GM19238 (cell line): Measurements from ENCODE around the gene FAM83C.

Experiments
- DNase-seq: peaks from one replicate; pipeline ENCODE4 v3.0.0; 2011; ENCODE audit warnings: low spot score; ENCODE audit not compliant: insufficient read length

FAM83C gene

DNA sequence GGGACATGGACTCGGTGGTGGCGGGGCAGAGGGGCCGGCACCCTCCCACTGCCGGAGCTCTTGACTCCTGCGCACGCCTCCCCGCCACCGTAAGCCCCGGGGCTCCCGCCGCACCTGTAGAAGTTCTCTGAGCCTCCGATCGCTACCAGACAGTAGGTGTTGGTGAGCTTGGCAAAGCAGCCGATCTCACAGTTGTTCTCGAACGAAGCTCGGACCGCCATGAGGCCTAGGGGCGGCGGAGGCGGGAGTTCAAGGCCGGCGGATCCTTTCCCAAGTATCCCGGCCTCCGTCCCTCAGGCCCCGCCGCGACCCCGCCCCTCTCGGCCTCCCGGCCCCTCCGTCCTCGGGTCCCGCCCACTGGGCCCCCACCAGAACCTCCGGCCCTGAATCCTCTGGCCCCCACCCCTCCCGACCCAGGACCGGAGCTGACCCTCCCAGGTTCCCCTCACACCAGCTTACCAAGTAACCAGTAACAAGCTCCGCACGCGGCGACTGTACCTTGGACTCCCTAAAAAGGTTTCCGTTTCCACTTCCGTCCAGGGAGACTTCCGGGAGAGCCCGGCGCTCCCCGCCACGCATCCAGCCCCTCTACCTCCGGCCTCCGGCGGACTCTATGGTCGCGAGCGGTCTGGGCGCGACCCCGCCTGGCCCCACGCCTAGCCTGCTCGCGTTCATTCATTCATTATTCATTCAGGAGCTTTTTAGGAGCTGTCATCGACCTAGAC, 7.8 kb downstream of the FAM83C start, which contains the start of gene EIF6:
TSS of gene EIF6 (minus strand) at position 506 of the 725 bp plus-strand sequence. CDS start at position 221, 285 bp downstream.
- peak; percentile 97 for DNase-seq

DNA sequence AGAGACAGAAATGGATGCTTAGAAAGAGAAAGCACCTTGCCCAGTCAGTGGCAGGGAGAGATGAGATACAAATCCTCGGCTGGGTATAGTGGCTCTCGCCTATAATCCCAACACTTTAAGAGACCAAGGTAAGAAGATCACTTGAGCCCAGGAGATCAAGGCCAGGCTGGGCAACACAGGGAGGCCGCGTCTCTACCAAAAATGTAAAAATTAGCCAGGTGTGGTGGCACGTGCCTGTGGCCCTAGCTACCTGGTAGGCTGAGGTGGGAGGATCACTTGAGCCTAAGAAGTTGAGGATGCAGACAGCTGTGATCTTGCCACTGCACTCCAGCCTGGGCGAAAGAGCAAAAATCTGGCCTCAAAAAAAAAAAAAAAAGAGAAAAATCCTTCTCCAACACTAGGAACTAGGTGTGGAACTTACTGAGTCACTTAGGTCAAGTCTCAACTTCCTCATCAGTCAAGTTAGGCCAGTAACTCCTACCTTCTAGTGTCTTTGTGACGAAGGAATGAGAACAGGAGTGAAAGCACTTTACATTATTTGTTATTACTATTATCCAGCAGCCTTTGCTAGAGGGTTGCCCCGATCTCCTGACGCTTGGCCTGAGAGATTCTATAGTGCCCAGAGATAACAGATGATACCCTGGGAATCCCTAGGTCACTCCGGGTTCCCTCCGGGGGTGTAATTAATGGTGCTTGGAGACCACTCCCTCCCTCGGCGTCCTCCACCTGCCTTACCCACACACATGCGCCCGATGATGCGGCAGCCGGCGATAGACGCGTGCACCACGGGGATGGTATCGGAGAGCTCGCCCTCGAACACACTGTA, 8.6 kb downstream of the FAM83C start:
- no peak for DNase-seq

DNA sequence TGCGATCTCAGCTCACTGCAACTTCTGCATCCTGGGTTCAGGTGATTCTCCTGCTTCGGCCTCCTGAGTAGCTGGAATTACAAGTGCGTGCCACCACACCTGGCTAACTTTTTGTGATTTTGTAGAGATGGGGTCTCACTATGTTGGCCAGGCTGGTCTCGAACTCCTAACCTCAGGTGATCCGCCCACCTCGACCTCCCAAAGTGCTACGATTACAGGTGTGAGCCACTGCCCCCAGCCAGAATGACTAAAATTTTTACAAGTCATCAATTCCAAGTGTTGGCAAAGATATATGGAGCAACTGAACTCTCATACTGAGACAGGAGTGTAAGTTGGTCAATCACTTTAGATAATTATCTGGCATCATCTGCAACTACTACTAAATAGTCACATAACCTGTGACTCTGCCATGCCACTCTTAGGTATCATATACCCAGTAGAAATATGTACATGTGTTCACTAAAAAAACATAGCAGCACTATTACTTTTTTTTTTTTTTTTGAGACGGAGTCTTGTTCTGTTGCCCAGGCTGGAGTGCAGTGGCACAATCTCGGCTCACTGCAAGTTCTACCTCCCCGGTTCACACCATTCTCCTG, 10.6 kb downstream of the FAM83C start:
- DNase-seq, result no peak

DNA sequence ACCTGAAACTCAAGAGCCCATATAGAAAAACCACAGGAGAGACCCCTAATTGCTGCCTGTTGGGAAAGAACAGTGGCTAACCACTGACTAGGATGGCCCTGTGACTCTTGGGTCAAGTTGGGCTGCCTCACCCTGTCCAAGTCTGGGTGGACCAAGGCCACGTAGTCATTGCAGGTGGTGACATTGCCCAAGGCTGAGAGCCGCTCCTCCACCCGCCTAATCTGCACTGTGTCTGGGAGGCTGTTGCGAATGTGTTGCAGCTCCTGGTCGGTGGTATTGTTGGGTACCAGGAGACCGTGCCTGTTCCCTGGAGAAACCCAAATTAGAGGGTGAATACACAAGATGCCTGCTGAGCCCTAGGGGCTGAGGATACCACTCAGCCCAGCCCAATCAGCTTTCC, 11.7 kb downstream of the FAM83C start:
- no peak for DNase-seq

DNA sequence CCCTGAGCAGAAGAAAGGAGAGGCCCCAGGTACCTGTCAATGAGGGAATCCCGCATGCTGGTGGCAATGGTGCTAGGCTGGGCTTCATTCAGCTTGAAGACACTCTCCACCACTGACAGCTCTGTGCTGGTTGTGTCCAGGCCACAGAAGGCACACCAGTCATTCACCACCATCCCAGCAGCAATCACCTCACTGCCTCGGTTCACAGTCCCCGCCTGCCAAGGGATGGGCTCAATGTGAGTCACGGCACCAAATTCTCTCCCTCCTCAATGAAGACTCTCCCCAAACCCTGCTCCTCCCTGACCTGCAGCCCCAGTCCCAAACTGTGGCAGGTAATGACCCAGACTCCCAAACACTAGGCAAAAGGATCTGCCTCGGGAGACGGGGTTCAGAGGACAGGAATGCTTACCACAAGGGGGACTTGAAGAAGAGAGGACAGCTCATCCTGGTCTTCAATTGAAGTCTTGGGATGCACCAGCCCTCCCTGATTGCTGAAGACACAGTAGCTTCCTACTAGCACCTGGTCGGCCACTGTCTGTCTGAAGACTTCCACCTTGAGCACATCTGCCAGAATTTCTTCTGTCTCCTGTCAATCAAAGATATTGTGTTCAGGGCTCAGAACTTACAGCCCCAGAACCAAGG, 12.6 kb downstream of the FAM83C start:
- DNase-seq, result no peak

DNA sequence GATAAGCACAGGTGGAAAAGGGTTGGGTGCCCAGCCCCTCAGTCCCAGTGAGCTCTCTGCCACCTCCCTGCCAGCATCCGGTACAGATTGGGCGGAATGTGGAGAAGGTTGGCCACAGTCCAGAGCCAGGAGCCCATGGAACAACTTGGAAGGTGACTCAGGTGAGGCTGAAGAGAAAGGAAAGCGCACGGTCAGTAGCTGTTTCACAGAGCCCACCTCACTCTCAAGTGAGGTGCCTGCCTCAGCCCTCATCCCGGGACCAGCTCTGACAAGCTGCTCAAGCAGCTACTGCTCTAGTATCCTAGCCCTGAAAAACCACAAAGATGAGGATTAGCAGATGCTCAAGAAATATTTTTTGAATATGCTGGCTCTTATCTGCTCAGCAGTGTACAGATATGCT, 13.2 kb downstream of the FAM83C start:
- DNase-seq, result no peak

DNA sequence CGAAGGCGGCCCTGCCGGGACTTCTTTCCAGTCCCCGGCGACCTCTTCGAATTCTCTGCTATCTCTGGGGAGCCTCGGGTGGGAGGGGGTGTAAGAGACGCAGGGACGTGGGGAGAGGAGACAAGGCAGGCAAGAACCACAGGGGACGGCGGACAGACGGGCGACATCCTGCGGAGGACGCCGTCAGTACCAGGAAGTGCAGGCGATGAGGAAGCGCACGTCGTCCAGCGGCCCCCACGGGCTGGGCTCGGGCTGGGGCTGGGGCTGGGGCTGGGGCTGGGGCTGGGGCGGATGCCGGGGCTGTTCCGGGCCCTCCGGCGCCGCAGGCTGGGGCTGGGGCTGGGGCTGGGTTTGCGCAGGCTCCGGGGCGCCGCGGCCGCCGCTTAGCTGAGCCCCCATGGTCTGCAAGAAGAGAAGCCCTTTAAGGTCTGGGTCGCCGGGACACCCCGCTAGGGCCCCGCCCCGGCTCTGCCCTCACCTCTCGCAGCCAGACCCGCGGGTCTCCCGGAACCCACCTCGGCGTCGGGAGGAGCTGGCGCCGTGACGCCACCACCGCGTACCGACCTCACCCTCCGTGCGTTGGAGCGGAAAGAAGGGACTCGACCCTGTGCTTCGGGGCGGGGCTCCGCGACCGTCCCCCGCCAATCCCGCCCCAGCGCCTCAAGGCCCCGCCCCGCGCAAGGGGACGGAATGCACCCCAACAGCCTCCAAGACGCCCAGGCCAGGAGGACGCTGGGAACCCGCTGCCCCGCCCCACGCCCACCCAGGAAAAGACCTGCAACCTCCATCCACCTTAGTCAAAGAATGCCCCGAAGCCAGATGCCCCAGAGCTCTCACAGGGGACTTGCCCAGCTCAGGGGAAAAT, 14.5 kb downstream of the FAM83C start, which contains the start of gene MMP24OS:
TSS of gene MMP24OS (minus strand) at position 592 of the 865 bp plus-strand sequence. CDS start at position 399, 193 bp downstream.
- DNase-seq, result peak; percentile 95

DNA sequence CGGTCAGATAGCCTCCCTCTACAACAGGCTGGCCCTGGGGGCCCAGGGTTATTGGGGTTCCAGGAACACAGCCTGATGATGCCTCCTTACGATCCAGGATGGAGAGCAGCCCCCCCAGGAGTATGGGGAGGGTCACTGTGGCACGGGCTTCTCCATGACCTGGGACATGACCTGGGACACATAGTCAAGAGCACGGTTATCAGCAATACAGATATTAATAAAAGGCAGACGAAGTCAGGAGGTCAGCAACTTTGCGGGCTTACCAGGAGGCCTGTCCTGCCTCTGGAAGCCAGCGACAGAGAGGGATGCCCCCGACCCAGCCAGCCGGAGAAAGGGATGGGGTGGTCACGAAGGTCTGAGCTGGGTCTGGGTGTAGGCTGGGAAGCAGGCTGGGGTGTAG, 15.1 kb downstream of the FAM83C start:
- DNase-seq, result no peak

DNA sequence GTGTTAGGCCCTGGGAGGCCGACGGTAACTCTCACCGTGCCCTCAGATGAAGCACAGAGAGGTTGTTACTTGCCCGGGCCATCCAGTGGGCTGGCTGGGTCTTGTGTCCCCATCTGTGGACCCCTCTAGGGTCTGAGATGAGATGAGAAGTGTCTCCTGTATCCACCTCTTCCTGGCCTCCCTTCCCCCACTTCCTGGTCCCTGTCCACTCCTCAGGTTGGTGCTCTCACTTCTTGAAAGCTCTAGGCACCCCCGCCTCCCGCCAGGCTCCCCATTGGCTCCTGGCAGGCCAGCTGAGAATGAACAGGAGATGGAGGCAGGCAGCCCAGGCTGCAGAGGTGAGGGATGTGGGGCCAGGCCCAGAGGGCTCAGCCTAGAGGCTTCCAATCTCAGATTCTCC, 15.8 kb downstream of the FAM83C start:
- no peak for DNase-seq

DNA sequence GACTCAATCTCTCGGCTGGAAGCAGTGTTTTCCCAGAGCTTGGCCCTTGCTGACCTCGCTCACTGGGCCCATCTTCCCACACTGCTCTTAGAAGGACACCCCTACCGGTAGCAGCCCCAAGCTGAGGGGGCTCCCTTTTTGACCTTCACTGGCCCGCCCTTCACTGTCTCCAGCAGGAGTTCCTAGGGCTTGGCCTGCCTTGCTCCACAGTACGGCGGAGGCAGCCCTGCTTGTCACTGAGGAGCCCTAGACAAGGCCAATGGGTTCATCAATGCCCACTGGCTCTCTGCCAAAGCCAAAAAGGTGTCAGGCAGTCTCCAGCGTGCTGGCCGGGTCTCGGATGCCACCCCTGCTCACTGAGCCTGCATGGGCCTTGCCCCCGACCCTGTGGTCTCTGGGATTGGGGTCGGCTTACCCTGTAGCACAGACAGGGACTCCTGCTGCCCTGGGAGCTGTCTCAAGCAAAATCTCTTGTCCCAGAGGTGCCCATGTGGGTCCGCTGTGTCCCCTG, 16.4 kb downstream of the FAM83C start:
- DNase-seq, result no peak

DNA sequence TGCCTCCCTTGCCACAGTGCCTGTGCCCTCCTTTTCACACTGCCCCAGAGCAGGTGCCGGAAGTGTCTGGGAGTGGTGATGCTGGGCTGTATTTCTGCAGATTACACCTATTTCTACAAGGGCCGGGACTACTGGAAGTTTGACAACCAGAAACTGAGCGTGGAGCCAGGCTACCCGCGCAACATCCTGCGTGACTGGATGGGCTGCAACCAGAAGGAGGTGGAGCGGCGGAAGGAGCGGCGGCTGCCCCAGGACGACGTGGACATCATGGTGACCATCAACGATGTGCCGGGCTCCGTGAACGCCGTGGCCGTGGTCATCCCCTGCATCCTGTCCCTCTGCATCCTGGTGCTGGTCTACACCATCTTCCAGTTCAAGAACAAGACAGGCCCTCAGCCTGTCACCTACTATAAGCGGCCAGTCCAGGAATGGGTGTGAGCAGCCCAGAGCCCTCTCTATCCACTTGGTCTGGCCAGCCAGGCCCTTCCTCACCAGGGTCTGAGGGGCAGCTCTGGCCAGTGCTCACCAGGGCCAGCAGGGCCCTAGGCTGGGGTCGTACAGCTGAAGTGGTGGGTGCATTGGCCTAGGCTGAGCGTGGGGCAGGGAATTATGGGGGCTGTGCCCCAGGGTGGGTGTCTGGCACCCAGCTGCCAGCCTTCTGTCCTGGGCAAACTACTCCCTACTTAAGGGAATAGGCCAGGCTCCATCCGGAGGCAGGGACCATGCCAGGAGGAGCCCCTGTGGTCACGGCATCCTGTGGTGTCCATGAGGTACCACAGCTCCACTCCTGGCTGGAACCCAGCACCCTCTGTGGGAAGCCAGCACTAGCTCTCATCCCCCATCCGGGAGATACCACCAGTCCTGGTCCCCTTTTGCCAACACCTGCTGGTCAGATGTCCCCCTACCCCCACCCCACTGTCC, 17.8 kb downstream of the FAM83C start:
- DNase-seq, result no peak

DNA sequence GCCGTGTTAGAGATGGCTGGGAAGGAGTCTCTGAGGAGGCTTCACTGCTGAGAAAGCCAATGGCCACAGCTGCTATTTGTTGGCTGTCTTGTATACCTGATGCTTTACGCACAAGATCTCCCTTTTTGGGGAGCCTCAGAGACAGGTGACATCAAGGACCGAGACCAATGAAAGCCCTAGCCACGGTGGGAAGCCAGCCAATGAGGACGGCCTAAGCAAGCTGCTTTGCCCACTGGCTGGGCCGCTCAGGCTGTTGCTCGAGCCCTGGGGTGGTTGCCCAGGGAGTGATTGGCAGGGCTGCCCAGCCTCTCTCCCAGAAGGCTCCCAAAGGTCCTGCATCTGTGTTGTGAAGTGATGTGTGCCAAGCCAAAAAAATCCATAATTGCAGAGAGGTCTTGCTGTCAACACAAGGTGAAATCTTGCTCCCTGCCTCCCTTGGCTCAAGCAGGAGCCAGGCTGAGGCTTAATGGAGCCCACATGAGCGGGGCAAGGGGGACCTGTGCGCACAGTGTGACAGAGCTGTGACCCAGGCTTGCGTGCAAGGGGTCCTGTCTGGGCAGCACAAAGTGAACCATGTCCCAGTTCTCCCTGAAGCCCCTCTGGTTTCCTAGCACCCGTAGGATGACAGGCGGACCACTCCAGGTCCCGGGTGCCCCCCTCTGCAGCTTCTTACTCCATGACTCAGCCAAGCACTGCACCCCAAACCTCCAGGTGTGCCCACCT, 18.6 kb downstream of the FAM83C start:
- no peak for DNase-seq

DNA sequence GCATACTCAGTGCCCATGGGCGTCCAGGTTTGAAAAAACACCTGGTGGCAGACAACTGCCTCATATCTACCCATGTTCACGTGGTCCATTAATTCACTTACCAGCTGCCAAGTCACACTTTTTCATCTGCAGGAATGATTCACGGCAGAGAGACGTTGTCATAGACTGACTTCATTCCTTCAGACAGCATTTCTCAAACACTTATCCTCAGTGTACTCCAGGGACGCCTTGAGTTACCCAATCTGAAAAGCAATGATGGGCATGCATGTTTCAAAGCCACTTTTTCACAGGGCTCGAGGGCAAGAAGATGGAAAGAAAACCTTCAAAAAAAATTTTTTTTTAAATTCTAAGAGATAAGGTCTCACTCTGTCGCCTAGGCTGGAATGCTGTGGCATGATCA, 20.3 kb downstream of the FAM83C start:
- no peak for DNase-seq

DNA sequence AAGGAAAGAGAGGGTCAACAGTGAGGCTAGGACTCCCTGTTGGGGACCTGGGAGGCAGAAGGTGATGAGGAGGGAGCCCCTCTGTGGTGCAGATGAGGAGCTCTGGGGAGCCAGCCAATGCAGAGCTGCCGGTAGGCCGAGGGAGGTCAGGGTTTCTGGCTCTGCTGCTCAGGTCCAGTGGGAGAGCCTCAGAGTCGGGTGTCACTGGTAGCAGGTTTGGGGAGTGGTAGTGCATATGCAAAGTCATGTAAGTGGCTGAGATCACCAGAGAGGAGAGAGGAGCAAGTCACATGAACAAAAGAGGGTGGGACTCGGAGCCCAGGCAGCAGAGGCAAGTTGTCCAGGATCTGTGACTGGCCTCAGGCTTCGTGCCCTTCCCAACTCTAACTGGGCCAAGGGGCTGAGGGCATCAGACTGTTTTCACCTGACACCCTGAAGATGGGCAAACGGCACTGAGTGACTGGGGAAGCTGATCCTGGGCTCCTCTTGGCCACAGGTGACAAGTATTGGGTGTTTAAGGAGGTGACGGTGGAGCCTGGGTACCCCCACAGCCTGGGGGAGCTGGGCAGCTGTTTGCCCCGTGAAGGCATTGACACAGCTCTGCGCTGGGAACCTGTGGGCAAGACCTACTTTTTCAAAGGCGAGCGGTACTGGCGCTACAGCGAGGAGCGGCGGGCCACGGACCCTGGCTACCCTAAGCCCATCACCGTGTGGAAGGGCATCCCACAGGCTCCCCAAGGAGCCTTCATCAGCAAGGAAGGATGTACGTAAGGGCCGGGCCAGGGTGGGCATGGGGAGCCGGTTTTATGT, 20.9 kb downstream of the FAM83C start:
- no peak for DNase-seq

DNA sequence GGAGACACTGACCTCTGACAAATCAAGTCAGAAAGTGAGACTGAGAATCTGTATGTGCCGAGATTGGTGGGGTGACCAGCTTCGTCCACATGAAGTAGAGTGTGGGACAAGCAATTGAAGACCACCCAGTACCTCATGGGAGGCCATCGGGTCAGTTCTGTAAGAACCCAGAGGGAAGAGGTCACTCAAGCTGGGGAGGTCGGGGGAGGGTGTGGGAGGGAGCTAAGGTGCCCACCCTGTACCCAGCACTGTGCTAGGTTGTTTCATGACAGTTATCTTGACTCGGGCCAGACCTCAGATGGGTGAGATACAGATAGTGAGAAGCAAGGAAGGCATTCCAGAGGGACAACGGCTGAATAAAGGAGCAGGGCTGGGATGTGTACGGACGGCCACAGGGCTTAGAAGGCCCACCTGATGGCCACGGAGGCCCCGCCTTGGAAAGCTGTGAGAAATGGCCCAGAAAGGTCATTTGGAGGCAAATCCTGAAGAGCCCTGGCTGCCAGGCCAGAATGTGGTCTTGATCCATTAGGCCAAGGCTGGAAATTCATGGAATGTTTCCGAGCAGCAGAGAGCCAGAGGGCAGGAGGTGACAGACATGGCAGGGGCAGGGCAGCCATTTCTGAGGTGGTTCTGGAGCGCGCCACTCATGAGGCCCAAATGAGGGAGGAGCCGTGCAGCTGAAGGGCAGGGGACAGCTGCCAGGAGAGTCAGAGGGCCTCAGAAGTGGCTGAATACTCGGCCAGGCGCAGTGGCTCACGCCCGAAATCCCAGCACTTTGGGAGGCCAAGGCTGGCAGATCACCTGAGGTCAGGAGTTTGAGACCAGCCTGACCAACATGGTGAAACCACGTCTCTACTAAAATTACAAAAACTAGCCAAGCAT, 22.0 kb downstream of the FAM83C start:
- no peak for DNase-seq

DNA sequence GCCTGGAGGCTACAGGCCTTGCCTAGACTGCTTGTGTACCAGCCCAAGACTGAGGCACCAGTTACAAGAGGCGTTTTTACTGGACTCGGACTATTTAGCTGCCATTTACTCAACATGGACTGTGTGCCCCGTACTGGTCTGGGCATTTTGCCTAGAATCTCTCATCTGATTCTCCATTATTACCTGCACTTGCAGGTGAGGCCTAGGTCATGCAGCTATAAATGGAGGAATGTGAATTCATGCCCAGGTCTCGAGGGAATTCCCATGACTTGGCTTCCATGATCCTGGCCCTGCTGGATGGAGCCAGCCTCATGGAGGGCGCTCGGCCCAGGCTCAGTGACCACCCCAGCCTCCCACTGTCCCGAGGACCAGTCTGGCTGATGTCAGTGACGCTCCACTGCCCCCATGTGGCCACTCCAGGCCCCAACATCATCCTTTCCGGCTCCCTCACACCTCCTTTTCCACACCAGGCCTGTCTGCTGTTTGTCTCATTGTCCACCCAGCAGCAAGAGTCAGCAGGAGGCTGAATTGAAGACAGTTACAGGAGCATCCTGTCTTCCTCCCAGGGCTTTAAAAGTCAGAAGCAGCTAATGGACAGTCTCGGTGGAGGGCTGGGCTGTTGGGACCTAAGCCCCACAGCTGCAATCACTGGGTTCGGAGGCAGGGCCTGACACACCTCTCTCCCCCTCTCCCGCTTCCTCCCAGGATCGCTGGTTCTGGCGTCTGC, 23.0 kb downstream of the FAM83C start:
- peak; percentile 60 for DNase-seq
